Activated CD4-positive, alpha-beta memory T cell treated with anti-CD3 and anti-CD28 coated beads for 36 hours (primary cell): Measurements from ENCODE around the gene TMEM106B. TPM values are rescaled to one million over a fixed set of nuclear protein-coding genes. Genes with fewer than 3 reads are reported as not detected.

Source experiments
- CTCF ChIA-PET: fragments of 350-600 bp; sonication (Branson Sonifier 250); formaldehyde crosslinking; loops from one replicate; lab custom pipeline; 2021; ENCODE audit warnings: antibody characterized with exemption, inconsistent platforms; lab: Charles Lee
- POLR2A ChIA-PET: fragments of 350-600 bp; sonication (Branson Sonifier 250); formaldehyde crosslinking; loops from one replicate; lab custom pipeline; 2021; ENCODE audit warnings: antibody characterized with exemption; lab: Charles Lee
- DNase-seq: peaks from one replicate; pipeline ENCODE4 v3.0.0-alpha.2; 2020
- H3K27ac Mint-ChIP-seq: one replicate; pipeline ENCODE4 v1.8.0; 2021; ENCODE audit warnings: mixed read lengths
- H3K27me3 Mint-ChIP-seq: one replicate; pipeline ENCODE4 v1.8.0; 2021; ENCODE audit warnings: mixed read lengths
- H3K36me3 Mint-ChIP-seq: one replicate; pipeline ENCODE4 v1.8.0; 2021; ENCODE audit warnings: mixed read lengths
- H3K4me1 Mint-ChIP-seq: one replicate; pipeline ENCODE4 v1.8.0; 2021; ENCODE audit warnings: low read depth, mixed read lengths
- H3K4me3 Mint-ChIP-seq: one replicate; pipeline ENCODE4 v1.8.0; 2021; ENCODE audit warnings: mild to moderate bottlenecking, mixed read lengths
- H3K9me3 Mint-ChIP-seq: one replicate; pipeline ENCODE4 v1.8.0; 2021; ENCODE audit warnings: mixed read lengths
- intact Hi-C: fragments of 100-400 bp; cut with micrococcal nuclease; formaldehyde crosslinking; loops from one replicate; pipeline ENCODE4 v1.15.1; 2023
- total RNA-seq, 2 experiments: library from RNA; stranded (reverse); gene quantifications; one replicate each; pipeline ENCODE4 v1.2.3, GENCODE V29; 2021

The TMEM106B gene
- total RNA-seq, 2 experiments from 2014 or later = 25.5 to 26.2 TPM

- Mint-ChIP-seq H3K27ac (no peak overlapping the region), H3K36me3 (peaks cover 18% of the 10 kb centered on the region), H3K4me3 (no peak overlapping the region), H3K9me3 (peaks cover under 1% of the 10 kb centered on the region), H3K27me3 (no peaks in the 10 kb centered on the region), H3K4me1 (peaks cover 1% of the 10 kb centered on the region)
- no peak for DNase-seq
- POLR2A ChIA-PET = no interaction called here
- intact Hi-C loops = no loop called here
- CTCF ChIA-PET = no interaction called here
Measured at GRCh38 chr7:12233175-12233574, 22.1 kb downstream of the TMEM106B start.

- Mint-ChIP-seq H3K9me3 (peaks cover 3% of the 10 kb centered on the region), H3K4me1 (peaks cover 4% of the 10 kb centered on the region), H3K4me3 (no peak overlapping the region), H3K27ac (no peak overlapping the region), H3K27me3 (no peaks in the 10 kb centered on the region), H3K36me3 (peaks cover 27% of the 10 kb centered on the region)
- intact Hi-C loops = no loop called here
- no peak for DNase-seq
- ChIA-PET CTCF (no interaction called here), POLR2A (no interaction called here)
Measured at GRCh38 chr7:12234334-12234865, 23.3 kb downstream of the TMEM106B start.

- ChIA-PET CTCF (no interaction called here), POLR2A (no interaction called here)
- Mint-ChIP-seq H3K9me3 (peaks cover 3% of the 10 kb centered on the region), H3K27me3 (no peaks in the 10 kb centered on the region), H3K36me3 (peaks cover 21% of the 10 kb centered on the region), H3K27ac (no peak overlapping the region), H3K4me1 (peaks cover 13% of the 10 kb centered on the region), H3K4me3 (no peak overlapping the region)
- intact Hi-C loops = no loop called here
- no peak for DNase-seq
Measured at GRCh38 chr7:12235970-12236369, 24.9 kb downstream of the TMEM106B start.

GRCh38 chr7:12237007-12237406 lies 25.9 kb downstream of the TMEM106B start:
- Mint-ChIP-seq H3K9me3 (peaks cover 8% of the 10 kb centered on the region), H3K27me3 (no peaks in the 10 kb centered on the region), H3K36me3 (peaks cover 29% of the 10 kb centered on the region), H3K4me1 (peaks cover 13% of the 10 kb centered on the region), H3K4me3 (no peak overlapping the region), H3K27ac (no peak overlapping the region)
- intact Hi-C loops = no loop called here
- POLR2A ChIA-PET = no interaction called here
- CTCF ChIA-PET = no interaction called here
- DNase-seq = no peak

GRCh38 chr7:12239806-12240205 lies 28.7 kb downstream of the TMEM106B start:
- Mint-ChIP-seq H3K9me3 (peaks cover 8% of the 10 kb centered on the region), H3K36me3 (peaks cover 26% of the 10 kb centered on the region), H3K27me3 (no peaks in the 10 kb centered on the region), H3K27ac (no peak overlapping the region), H3K4me1 (peaks cover 11% of the 10 kb centered on the region), H3K4me3 (no peak overlapping the region)
- POLR2A ChIA-PET = no interaction called here
- intact Hi-C loops = loop anchor here (2.0 kb wide), 1 partner anchor 15 kb away; no protein-coding TSS in a partner anchor
- CTCF ChIA-PET = no interaction called here
- no peak for DNase-seq

GRCh38 chr7:12244129-12244528 lies 33.0 kb downstream of the TMEM106B start:
- peaks cover under 1% of the 10 kb centered on the region for H3K27me3 Mint-ChIP-seq
- peaks cover 10% of the 10 kb centered on the region for H3K4me1 Mint-ChIP-seq
- H3K27ac Mint-ChIP-seq = no peak overlapping the region
- CTCF ChIA-PET = interaction anchor here (0.7 kb wide), 1 partner anchor 132 kb away, joined by 3 read pairs; no protein-coding TSS in a partner anchor
- no peak for DNase-seq
- POLR2A ChIA-PET = no interaction called here
- peaks cover 8% of the 10 kb centered on the region for H3K36me3 Mint-ChIP-seq
- H3K4me3 Mint-ChIP-seq = no peak overlapping the region
- intact Hi-C loops = no loop called here
- peaks cover 6% of the 10 kb centered on the region for H3K9me3 Mint-ChIP-seq

GRCh38 chr7:12244694-12245093 lies 33.6 kb downstream of the TMEM106B start:
- Mint-ChIP-seq H3K4me3 (no peak overlapping the region), H3K9me3 (peaks cover 6% of the 10 kb centered on the region), H3K36me3 (peaks cover 8% of the 10 kb centered on the region), H3K27me3 (peaks cover 1% of the 10 kb centered on the region), H3K4me1 (peaks cover 6% of the 10 kb centered on the region), H3K27ac (no peak overlapping the region)
- DNase-seq = no peak
- ChIA-PET CTCF (interaction anchor here (0.7 kb wide), 1 partner anchor 132 kb away, joined by 3 read pairs; no protein-coding TSS in a partner anchor), POLR2A (no interaction called here)
- intact Hi-C loops = no loop called here

- peaks cover 19% of the 10 kb centered on the region for H3K36me3 Mint-ChIP-seq
- ChIA-PET CTCF (no interaction called here), POLR2A (no interaction called here)
- no peak overlapping the region for H3K27ac Mint-ChIP-seq
- H3K27me3 Mint-ChIP-seq = peaks cover 3% of the 10 kb centered on the region
- H3K4me3 Mint-ChIP-seq = no peak overlapping the region
- intact Hi-C loops = no loop called here
- no peaks in the 10 kb centered on the region for H3K4me1 Mint-ChIP-seq
- no peak for DNase-seq
- H3K9me3 Mint-ChIP-seq = peaks cover 26% of the 10 kb centered on the region
Measured at GRCh38 chr7:12249706-12250105, 38.6 kb downstream of the TMEM106B start.

DNA sequence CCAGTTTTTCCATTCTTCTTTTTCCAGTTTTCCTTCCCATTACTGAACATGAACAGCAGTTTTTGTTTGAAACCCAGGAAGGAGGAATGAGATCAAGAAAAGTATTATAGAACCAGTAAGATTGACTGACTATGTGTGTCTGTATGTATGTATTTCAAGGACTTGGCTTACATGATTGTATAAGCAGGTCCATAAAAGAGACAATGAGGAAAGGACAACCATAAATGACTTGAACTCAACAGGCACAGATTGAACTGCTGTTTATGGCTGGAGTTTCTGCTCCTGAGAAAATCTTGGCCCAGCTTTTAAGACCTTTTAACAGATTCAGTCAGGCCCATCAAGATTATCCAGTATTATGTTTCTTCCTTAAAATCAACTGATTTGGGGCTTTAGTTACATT lies 39.1 kb downstream of the TMEM106B start:
- ChIA-PET POLR2A (no interaction called here), CTCF (no interaction called here)
- intact Hi-C loops = no loop called here

GRCh38 chr7:12256090-12256489 lies 45.0 kb downstream of the TMEM106B start:
- POLR2A ChIA-PET = interaction anchor here (1.2 kb wide), 1 partner anchor 44 kb away, joined by 4 read pairs; no protein-coding TSS in a partner anchor
- Mint-ChIP-seq H3K9me3 (peaks cover 26% of the 10 kb centered on the region), H3K4me1 (peaks cover 8% of the 10 kb centered on the region), H3K36me3 (peaks cover 16% of the 10 kb centered on the region), H3K27me3 (peaks cover 1% of the 10 kb centered on the region), H3K4me3 (no peak overlapping the region), H3K27ac (no peak overlapping the region)
- intact Hi-C loops = loop anchor here (2.0 kb wide), 4 partner anchors 21 to 125 kb away; no protein-coding TSS in a partner anchor
- DNase-seq = no peak
- CTCF ChIA-PET = no interaction called here

More for the DNA sequence above, 39.1 kb downstream of the TMEM106B start:
- peaks cover 26% of the 10 kb centered on the region for H3K9me3 Mint-ChIP-seq
- DNase-seq = no peak
- no peak overlapping the region for H3K4me3 Mint-ChIP-seq
- H3K4me1 Mint-ChIP-seq = no peaks in the 10 kb centered on the region
- peaks cover 3% of the 10 kb centered on the region for H3K27me3 Mint-ChIP-seq
- no peak overlapping the region for H3K27ac Mint-ChIP-seq
- H3K36me3 Mint-ChIP-seq = peaks cover 19% of the 10 kb centered on the region

- Mint-ChIP-seq H3K27ac (no peak overlapping the region), H3K36me3 (peaks cover 2% of the 10 kb centered on the region), H3K9me3 (peaks cover 12% of the 10 kb centered on the region), H3K27me3 (no peaks in the 10 kb centered on the region), H3K4me3 (no peak overlapping the region), H3K4me1 (peaks cover 8% of the 10 kb centered on the region)
- CTCF ChIA-PET = interaction anchor here (0.7 to 1.1 kb wide), 2 partner anchors 46 to 1273 kb away, joined by 4 to 6 read pairs; partner anchors contain the start of gene TMEM106B
- DNase-seq = peak; percentile 24
- intact Hi-C loops = loop anchor here (1.0 to 2.0 kb wide), 6 partner anchors 19 to 191 kb away; partner anchors contain the start of gene TMEM106B
- POLR2A ChIA-PET = interaction anchor here (1.1 to 1.9 kb wide), 2 partner anchors 25 to 47 kb away, joined by 3 to 11 read pairs; partner anchors contain the start of gene TMEM106B
Measured at GRCh38 chr7:12257582-12257981, 46.5 kb downstream of the TMEM106B start.

GRCh38 chr7:12258074-12258473 lies 47.0 kb downstream of the TMEM106B start:
- no peak for DNase-seq
- intact Hi-C loops = no loop called here
- Mint-ChIP-seq H3K9me3 (peaks cover 11% of the 10 kb centered on the region), H3K36me3 (peaks cover 1% of the 10 kb centered on the region), H3K4me1 (peaks cover 8% of the 10 kb centered on the region), H3K27me3 (no peaks in the 10 kb centered on the region), H3K27ac (no peak overlapping the region), H3K4me3 (no peak overlapping the region)
- ChIA-PET CTCF (interaction anchor here (0.7 to 1.1 kb wide), 2 partner anchors 47 to 1273 kb away, joined by 4 to 6 read pairs; partner anchors contain the start of gene TMEM106B), POLR2A (interaction anchor here (1.1 to 1.9 kb wide), 2 partner anchors 26 to 47 kb away, joined by 3 to 11 read pairs; partner anchors contain the start of gene TMEM106B)
